Esophagus squamous epithelium (tissue), 4 donors: Measurements from ENCODE around the gene RASGRF2.
"Not testable (repeated sequence)": the region's sequence is repeated elsewhere in the genome, so short reads cannot be mapped to it uniquely, and the experiment has no call there.

Experiments
- POLR2A ChIP-seq, 4 donors: fragments of 450-650 bp; IDR thresholded peaks; one replicate each; pipeline ENCODE4 v1.6.1; 2017; ENCODE audit warnings: antibody characterized with exemption in 4 of 4, mild to moderate bottlenecking in 4 of 4, moderate library complexity in 3 of 4
- TF ChIP-seq, protein P1 (sequence below), 6 experiments: fragments of 450-650 bp in 4 of 6; fragments of 200-600 bp in 2 of 6; sonication (generic) in 2 of 6; IDR thresholded peaks; one replicate each; pipeline ENCODE4 v1.5.1; 2016 to 2019; ENCODE audit warnings: antibody characterized with exemption in 6 of 6, mild to moderate bottlenecking in 4 of 6, moderate library complexity in 4 of 6

DNA sequence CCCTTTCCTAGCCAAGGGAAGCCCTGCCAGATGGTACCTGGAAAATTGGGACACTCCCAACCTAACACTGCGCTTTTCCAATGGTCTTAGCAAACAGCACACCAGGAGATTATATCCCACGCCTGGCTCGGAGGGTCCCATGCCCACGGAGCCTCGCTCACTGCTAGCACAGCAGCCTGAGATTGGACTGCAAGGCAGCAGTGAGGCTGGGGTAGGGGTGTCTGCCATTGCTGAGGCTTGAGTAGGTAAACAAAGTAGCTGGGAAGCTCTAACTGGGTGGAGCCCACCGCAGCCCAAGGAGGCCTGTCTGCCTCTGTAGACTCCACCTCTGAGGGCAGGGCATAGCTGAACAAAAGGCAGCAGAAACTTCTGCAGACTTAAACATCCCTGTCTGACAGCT, 68.7 kb downstream of the RASGRF2 start:
- TF ChIP-seq, protein P1, sequence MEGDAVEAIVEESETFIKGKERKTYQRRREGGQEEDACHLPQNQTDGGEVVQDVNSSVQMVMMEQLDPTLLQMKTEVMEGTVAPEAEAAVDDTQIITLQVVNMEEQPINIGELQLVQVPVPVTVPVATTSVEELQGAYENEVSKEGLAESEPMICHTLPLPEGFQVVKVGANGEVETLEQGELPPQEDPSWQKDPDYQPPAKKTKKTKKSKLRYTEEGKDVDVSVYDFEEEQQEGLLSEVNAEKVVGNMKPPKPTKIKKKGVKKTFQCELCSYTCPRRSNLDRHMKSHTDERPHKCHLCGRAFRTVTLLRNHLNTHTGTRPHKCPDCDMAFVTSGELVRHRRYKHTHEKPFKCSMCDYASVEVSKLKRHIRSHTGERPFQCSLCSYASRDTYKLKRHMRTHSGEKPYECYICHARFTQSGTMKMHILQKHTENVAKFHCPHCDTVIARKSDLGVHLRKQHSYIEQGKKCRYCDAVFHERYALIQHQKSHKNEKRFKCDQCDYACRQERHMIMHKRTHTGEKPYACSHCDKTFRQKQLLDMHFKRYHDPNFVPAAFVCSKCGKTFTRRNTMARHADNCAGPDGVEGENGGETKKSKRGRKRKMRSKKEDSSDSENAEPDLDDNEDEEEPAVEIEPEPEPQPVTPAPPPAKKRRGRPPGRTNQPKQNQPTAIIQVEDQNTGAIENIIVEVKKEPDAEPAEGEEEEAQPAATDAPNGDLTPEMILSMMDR (IDR thresholded peaks at IDR 0.05), result not testable (repeated sequence)
- not testable (repeated sequence) for TF ChIP-seq POLR2A (IDR thresholded peaks at IDR 0.05)
